AG04449 (cell line): ENCODE measurements around the gene SELE.
"Not testable (repeated sequence)": the region's sequence is repeated elsewhere in the genome, so short reads cannot be mapped to it uniquely, and the experiment has no call there.

Source experiments
- CTCF ChIA-PET: fragments of 350-600 bp; formaldehyde crosslinking; extraction: SDS; loops from one replicate; lab custom pipeline; 2021; ENCODE audit warnings: antibody characterized with exemption; lab: Yijun Ruan, JAX
- POLR2A ChIA-PET: fragments of 400-600, 350-600 bp; formaldehyde crosslinking; extraction: SDS; loops from one replicate; lab custom pipeline; 2020; ENCODE audit warnings: antibody characterized with exemption, inconsistent platforms; lab: Yijun Ruan, JAX
- DNase-seq: peaks from one replicate; pipeline ENCODE4 v3.0.0-alpha.2; 2010; ENCODE audit warnings: low read depth, low spot score
- H3K4me3 ChIP-seq: 2 replicates; pipeline ENCODE4 v1.5.1; 2011; ENCODE audit warnings: low read depth, mild to moderate bottlenecking, control low read depth, low read length
- TF ChIP-seq, protein P1 (sequence below): IDR thresholded peaks from one replicate; pipeline ENCODE4 v1.5.1; 2011; ENCODE audit warnings: mild to moderate bottlenecking, moderate library complexity, low read length, control low read depth, inconsistent platforms; ENCODE audit not compliant: insufficient read depth; ENCODE audit errors: missing control alignments

SELE gene

DNA sequence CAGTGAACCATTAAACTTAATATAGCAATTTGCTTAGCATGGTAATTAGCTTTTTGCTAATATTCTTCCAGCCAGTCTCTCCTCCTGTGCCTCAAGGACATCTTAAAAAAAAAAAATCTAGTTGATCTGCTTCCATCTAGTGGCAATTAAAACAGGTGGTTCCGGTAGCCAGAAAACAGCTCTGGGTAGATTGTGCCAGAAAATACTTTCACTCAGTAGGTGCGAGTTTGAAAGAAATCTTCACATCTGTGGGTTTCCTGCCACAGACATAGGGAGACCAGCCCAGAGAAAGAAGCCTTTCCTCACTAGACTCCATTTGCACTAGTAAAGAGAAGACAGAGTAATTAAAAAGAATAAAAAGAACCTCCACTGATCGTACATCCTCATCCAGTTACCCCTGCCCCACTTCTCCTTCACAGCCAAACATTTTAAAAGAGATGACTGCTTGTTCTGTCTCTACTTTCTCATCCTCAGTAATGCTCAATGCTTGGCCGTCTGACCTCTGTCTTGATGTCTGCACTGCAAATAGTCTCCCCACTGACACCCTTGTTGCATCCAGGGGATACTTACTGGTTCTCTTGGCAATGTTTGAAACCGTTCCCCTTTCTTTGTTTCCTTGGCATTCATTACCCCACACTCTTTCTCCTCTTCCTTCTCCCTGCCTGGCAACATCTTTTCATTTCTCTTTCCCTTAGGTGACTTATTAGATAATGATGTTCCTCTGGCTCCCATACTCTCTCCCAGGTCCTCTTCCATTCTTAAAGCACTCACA, 39.4 kb downstream of the SELE start:
- DNase-seq = no peak
- no peak overlapping the region for H3K4me3 ChIP-seq
- ChIA-PET POLR2A (no interaction called here), CTCF (no interaction called here)
- TF ChIP-seq, protein P1, sequence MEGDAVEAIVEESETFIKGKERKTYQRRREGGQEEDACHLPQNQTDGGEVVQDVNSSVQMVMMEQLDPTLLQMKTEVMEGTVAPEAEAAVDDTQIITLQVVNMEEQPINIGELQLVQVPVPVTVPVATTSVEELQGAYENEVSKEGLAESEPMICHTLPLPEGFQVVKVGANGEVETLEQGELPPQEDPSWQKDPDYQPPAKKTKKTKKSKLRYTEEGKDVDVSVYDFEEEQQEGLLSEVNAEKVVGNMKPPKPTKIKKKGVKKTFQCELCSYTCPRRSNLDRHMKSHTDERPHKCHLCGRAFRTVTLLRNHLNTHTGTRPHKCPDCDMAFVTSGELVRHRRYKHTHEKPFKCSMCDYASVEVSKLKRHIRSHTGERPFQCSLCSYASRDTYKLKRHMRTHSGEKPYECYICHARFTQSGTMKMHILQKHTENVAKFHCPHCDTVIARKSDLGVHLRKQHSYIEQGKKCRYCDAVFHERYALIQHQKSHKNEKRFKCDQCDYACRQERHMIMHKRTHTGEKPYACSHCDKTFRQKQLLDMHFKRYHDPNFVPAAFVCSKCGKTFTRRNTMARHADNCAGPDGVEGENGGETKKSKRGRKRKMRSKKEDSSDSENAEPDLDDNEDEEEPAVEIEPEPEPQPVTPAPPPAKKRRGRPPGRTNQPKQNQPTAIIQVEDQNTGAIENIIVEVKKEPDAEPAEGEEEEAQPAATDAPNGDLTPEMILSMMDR = no peak

DNA sequence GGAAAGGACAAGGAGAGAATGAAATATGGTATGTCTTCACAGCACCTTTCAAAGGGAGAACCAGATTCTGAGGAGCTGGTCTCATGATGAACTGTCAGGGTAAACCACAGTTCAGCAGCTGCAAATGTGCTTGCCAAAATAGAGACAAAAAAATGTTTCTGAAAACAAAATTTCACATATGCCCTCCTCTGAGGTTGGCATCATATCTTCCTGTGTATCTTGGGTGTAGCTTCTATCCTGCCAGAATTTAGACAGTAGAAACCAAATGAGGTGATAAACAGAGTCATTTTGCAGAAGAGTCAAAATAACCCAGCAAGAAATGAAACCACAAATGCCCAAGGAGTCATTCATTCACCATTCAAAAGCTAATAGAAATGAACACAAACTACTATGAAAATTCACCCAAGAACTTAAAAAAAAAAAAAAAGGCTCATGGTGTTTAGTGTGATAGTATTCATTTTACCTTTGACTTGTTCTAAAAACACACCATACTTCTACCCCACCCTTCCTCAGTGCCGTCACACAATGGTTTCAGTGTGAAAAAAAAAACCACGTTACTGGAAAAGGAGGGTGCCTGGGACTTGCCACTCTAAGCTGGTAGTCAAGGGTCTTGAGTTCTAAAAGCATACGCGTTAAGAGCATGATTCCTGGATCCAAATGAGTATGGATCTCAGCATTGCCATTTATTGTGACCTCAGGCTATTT, 41.0 kb downstream of the SELE start:
- H3K4me3 ChIP-seq = no peak overlapping the region
- ChIA-PET POLR2A (no interaction called here), CTCF (interaction anchor here (1.8 kb wide), 1 partner anchor 19 kb away, joined by 4 read pairs; no protein-coding TSS in a partner anchor)
- TF ChIP-seq, protein P1 = no peak
- no peak for DNase-seq

GRCh38 chr1:169690489-169690888, 43.4 kb downstream of the SELE start:
- ChIA-PET POLR2A (no interaction called here), CTCF (no interaction called here)
- DNase-seq = no peak
- TF ChIP-seq, protein P1 = no peak
- no peak overlapping the region for H3K4me3 ChIP-seq

DNA sequence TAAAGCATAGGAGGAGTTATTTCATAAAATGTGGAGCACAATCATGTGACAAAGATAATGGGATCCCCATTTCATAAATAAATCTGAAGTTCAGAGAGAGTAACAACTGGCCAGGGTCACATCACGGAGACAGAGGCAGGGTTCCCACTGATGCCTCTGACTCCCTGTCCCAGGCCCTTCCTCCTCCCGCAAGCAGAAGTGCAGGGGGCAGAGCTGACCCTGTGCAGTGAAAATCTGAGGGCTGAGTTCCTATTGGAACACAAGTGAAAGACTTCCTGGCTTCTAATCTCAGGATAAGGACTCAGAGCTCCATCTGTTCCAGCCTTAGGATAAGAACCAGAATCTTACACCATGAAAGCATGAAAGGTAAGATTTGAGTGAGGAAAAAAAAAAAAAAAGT, 44.5 kb downstream of the SELE start:
- H3K4me3 ChIP-seq = no peak overlapping the region
- TF ChIP-seq, protein P1 = no peak
- ChIA-PET POLR2A (no interaction called here), CTCF (no interaction called here)
- DNase-seq = no peak

DNA sequence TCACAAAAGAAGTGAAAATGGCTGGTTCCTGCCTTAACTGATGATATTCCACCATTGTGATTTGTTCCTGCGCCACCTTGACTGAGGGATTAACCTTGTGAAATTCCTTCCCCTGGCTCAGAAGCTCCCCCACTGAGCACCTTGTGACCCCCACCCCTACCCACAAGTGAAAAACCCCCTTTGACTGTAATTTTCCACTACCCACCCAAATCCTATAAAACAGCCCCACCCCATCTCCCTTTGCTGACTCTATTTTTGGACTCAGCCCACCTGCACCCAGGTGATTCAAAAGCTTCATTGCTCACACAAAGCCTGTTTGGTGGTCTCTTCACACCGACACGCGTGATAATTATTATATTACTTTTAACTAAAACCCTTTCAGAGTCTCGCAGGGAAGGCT, 45.5 kb downstream of the SELE start:
- DNase-seq, POLR2A ChIA-PET, CTCF ChIA-PET: not testable (repeated sequence)

GRCh38 chr1:169683661-169684060, 50.2 kb downstream of the SELE start:
- no peak for DNase-seq
- no peak overlapping the region for H3K4me3 ChIP-seq
- CTCF ChIA-PET = no interaction called here
- TF ChIP-seq, protein P1 = no peak
- POLR2A ChIA-PET = no interaction called here

More for the DNA sequence above, 45.5 kb downstream of the SELE start:
- H3K4me3 ChIP-seq = not testable (repeated sequence)

DNA sequence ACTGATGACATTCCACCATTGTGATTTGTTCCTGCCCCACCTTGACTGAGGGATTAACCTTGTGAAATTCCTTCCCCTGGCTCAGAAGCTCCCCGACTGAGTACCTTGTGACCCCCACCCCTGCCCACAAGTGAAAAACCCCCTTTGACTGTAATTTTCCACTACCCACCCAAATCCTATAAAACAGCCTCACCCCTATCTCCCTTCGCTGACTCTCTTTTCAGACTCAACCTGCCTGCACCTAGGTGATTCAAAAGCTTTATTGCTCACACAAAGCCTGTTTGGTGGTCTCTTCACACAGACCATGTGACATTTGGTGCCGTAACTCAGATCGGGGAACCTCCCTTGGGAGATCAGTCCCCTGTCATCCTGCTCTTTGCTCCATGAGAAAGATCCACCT, 50.7 kb downstream of the SELE start:
- DNase-seq, POLR2A ChIA-PET, H3K4me3 ChIP-seq: not testable (repeated sequence)
- CTCF ChIA-PET = interaction anchor here (1.2 kb wide), 1 partner anchor 29 kb away, joined by 3 read pairs; no protein-coding TSS in a partner anchor
